ENCODE results near the gene GRID1.
A peak's percentile ranks its signal among the peaks of the same experiment; 100 is the strongest.

Gene GRID1

DNA sequence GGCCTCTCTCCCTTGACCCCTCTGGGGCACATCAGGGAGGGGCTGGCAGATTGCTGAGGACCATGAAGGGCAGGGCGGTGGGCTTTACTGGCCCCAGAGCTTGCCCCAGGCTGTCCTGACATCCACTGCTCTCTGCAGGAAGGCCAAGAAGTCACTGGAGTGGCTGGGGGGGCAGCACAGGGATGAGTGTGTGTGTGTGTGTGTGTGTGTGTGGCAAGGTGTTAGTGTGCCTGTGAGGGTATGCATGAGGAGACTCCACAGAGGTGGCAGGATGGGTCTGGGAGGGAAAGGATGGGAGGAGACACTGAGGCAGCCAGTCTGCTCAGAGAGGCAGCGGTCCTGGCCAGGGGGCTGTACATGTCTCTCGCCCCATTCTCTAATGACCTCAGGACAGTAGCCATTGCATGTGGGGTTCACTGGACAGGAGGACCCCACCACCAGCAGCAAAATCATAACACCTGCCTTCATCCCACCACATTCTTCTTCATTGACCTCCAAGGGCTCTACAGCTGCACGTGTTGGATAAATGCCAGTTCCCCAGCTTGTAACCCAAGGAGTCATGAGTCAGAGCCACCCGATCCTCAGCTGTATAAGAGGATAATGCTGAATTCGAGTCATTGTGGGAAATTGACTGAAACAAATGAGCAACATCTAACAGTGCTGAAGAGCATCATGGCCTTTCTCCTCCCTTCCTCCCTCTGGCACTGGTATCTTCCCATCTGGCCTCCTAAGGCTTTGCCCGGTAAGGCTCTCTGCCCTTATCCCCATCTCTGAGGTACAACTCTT lies 720.5 kb downstream of the GRID1 start (continued):
- TF ChIP-seq, protein P1, sequence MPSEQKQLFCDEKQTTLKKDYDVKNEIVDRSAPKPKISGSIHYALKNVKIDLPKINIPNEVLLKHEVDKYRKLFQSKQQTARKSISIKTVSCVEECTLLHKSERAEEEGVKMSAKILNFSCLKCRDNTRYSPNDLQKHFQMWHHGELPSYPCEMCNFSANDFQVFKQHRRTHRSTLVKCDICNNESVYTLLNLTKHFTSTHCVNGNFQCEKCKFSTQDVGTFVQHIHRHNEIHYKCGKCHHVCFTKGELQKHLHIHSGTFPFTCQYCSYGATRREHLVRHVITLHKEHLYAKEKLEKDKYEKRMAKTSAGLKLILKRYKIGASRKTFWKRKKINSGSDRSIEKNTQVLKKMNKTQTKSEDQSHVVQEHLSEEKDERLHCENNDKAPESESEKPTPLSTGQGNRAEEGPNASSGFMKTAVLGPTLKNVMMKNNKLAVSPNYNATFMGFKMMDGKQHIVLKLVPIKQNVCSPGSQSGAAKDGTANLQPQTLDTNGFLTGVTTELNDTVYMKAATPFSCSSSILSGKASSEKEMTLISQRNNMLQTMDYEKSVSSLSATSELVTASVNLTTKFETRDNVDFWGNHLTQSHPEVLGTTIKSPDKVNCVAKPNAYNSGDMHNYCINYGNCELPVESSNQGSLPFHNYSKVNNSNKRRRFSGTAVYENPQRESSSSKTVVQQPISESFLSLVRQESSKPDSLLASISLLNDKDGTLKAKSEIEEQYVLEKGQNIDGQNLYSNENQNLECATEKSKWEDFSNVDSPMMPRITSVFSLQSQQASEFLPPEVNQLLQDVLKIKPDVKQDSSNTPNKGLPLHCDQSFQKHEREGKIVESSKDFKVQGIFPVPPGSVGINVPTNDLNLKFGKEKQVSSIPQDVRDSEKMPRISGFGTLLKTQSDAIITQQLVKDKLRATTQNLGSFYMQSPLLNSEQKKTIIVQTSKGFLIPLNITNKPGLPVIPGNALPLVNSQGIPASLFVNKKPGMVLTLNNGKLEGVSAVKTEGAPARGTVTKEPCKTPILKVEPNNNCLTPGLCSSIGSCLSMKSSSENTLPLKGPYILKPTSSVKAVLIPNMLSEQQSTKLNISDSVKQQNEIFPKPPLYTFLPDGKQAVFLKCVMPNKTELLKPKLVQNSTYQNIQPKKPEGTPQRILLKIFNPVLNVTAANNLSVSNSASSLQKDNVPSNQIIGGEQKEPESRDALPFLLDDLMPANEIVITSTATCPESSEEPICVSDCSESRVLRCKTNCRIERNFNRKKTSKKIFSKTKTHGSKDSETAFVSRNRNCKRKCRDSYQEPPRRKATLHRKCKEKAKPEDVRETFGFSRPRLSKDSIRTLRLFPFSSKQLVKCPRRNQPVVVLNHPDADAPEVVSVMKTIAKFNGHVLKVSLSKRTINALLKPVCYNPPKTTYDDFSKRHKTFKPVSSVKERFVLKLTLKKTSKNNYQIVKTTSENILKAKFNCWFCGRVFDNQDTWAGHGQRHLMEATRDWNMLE (tag by site-specific recombination; conservative IDR thresholded peaks at IDR 0.05; ENCODE audit: low read depth): peak; percentile 37; the same call in 1 of the 2 replicates
- TF ChIP-seq ZNF629 (tag by site-specific recombination; IDR thresholded peaks at IDR 0.05): peak; percentile 91
- TF ChIP-seq, protein P2, sequence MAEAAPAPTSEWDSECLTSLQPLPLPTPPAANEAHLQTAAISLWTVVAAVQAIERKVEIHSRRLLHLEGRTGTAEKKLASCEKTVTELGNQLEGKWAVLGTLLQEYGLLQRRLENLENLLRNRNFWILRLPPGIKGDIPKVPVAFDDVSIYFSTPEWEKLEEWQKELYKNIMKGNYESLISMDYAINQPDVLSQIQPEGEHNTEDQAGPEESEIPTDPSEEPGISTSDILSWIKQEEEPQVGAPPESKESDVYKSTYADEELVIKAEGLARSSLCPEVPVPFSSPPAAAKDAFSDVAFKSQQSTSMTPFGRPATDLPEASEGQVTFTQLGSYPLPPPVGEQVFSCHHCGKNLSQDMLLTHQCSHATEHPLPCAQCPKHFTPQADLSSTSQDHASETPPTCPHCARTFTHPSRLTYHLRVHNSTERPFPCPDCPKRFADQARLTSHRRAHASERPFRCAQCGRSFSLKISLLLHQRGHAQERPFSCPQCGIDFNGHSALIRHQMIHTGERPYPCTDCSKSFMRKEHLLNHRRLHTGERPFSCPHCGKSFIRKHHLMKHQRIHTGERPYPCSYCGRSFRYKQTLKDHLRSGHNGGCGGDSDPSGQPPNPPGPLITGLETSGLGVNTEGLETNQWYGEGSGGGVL (tag by site-specific recombination; IDR thresholded peaks at IDR 0.05): 0 out of 2 replicates have a peak, but pooled peaks have one; percentile 9
- peak; percentile 78 for TF ChIP-seq KLF8 (tag by site-specific recombination; IDR thresholded peaks at IDR 0.05)
- TF ChIP-seq ZXDB (tag by site-specific recombination; IDR thresholded peaks at IDR 0.05): peak; percentile 84
- TF ChIP-seq KLF10 (tag by site-specific recombination; IDR thresholded peaks at IDR 0.05): peak; percentile 67; the same call in 1 of the 2 replicates
- TF ChIP-seq ZNF394 (tag by site-specific recombination; IDR thresholded peaks at IDR 0.05; ENCODE audit: borderline replicate concordance): peak; percentile 20; the same call in 1 of the 2 replicates
- TF ChIP-seq, protein P3, sequence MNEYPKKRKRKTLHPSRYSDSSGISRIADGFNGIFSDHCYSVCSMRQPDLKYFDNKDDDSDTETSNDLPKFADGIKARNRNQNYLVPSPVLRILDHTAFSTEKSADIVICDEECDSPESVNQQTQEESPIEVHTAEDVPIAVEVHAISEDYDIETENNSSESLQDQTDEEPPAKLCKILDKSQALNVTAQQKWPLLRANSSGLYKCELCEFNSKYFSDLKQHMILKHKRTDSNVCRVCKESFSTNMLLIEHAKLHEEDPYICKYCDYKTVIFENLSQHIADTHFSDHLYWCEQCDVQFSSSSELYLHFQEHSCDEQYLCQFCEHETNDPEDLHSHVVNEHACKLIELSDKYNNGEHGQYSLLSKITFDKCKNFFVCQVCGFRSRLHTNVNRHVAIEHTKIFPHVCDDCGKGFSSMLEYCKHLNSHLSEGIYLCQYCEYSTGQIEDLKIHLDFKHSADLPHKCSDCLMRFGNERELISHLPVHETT (tag by site-specific recombination; IDR thresholded peaks at IDR 0.05): peak; percentile 91
- peak; percentile 66; the same call in 1 of the 2 replicates for TF ChIP-seq ZNF843 (tag by site-specific recombination; IDR thresholded peaks at IDR 0.05)
- peak; percentile 33; the same call in 1 of the 2 replicates for TF ChIP-seq SP3 (tag by site-specific recombination; IDR thresholded peaks at IDR 0.05)
- TF ChIP-seq ZNF366 (tag by site-specific recombination; conservative IDR thresholded peaks at IDR 0.05): peak; percentile 90
- no peak for TF ChIP-seq ZIC2 (tag by site-specific recombination; IDR thresholded peaks at IDR 0.05)
- TF ChIP-seq GLIS1 (tag by site-specific recombination; IDR thresholded peaks at IDR 0.05): peak; percentile 81
- TF ChIP-seq, protein P4, sequence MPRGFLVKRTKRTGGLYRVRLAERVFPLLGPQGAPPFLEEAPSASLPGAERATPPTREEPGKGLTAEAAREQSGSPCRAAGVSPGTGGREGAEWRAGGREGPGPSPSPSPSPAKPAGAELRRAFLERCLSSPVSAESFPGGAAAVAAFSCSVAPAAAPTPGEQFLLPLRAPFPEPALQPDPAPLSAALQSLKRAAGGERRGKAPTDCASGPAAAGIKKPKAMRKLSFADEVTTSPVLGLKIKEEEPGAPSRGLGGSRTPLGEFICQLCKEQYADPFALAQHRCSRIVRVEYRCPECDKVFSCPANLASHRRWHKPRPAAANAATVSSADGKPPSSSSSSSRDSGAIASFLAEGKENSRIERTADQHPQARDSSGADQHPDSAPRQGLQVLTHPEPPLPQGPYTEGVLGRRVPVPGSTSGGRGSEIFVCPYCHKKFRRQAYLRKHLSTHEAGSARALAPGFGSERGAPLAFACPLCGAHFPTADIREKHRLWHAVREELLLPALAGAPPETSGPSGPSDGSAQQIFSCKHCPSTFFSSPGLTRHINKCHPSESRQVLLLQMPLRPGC (tag by site-specific recombination; IDR thresholded peaks at IDR 0.05): peak; percentile 78; the same call in 1 of the 2 replicates
- 0 out of 2 replicates have a peak, but pooled peaks have one; percentile 7 for TF ChIP-seq ZNF133 (tag by site-specific recombination; IDR thresholded peaks at IDR 0.05)
- TF ChIP-seq ZNF114 (tag by site-specific recombination; IDR thresholded peaks at IDR 0.05): no peak
- TF ChIP-seq OSR2 (tag by site-specific recombination; IDR thresholded peaks at IDR 0.05): peak; percentile 59
- 0 out of 2 replicates have a peak, but pooled peaks have one; percentile 26 for TF ChIP-seq ZNF558 (tag by site-specific recombination; IDR thresholded peaks at IDR 0.05)
- TF ChIP-seq MYNN (tag by site-specific recombination; IDR thresholded peaks at IDR 0.05; ENCODE audit: borderline replicate concordance): no peak
- peak; percentile 80; the same call in 1 of the 2 replicates for TF ChIP-seq ZNF24 (tag by site-specific recombination; IDR thresholded peaks at IDR 0.05)
